Measurements from ENCODE around the gene KDM6A. TPM values are rescaled to one million over a fixed set of nuclear protein-coding genes. Genes with fewer than 3 reads are reported as not detected.

KDM6A gene
- total and polyA plus RNA-seq, 2 of the 13 experiments (the other 11 are each of a cell fraction or from before 2014, with no cell fraction given), result 16.7 to 18.2 TPM

DNA sequence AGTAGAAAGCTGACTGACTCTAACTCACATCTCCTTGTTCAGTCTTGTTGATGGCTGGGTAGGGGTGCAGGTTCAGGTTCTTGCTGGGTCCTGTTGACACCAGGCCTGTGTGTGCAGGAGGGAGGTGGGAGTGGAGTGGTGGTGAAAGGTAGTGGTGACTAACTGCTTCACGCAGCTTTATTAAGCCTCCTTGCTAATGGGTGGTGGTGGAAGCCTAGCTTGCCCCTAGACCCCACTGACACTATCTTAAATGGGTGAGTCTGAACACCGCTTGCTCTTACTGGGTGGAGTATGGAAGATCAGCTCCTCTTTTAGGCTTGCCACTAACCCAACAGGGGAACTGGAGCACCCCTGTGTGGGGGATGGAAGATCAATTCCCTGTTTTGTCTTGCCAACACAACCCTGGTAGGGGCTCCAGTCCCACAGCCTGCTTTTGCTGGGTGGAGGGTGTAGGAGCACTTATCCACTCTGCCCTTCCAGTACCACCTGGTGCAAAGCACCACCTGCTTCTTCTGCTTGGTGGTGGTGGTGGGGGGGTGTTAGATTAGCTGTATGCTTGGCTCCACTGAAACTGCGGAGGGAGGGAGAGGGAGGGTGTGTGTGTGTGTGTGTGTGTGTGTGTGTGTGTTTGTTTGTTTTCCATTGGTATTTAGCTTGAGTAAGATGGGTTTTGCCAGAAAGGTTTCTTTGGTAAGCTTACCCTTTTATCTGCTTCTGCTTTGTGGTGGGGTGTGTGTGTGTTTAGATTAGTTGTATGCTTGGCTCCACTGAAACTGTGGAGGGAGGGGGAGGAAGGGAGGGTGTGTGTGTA lies 25.6 kb downstream of the KDM6A start:
- H4K20me1 ChIP-seq (ENCODE audit: insufficient read depth, low read length), result peaks cover 23% of the 10 kb centered on the region; the same call in 1 of the 2 replicates
- TF ChIP-seq, protein P1, sequence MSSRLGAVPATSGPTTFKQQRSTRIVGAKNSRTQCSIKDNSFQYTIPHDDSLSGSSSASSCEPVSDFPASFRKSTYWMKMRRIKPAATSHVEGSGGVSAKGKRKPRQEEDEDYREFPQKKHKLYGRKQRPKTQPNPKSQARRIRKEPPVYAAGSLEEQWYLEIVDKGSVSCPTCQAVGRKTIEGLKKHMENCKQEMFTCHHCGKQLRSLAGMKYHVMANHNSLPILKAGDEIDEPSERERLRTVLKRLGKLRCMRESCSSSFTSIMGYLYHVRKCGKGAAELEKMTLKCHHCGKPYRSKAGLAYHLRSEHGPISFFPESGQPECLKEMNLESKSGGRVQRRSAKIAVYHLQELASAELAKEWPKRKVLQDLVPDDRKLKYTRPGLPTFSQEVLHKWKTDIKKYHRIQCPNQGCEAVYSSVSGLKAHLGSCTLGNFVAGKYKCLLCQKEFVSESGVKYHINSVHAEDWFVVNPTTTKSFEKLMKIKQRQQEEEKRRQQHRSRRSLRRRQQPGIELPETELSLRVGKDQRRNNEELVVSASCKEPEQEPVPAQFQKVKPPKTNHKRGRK (CRISPR knock-in tag; IDR thresholded peaks at IDR 0.05), result no peak
- TF ChIP-seq ZNF124 (CRISPR knock-in tag; IDR thresholded peaks at IDR 0.05) (no peak), ZNF878 (CRISPR knock-in tag; IDR thresholded peaks at IDR 0.05) (no peak), AGO1 (IDR thresholded peaks at IDR 0.05; ENCODE audit: low read depth, low read length, poor library complexity, severe bottlenecking) (no peak), SYNCRIP (IDR thresholded peaks at IDR 0.05; ENCODE audit: insufficient read depth, low read depth, low read length) (no peak), GZF1 (CRISPR knock-in tag; IDR thresholded peaks at IDR 0.05) (no peak), SP5 (CRISPR knock-in tag; IDR thresholded peaks at IDR 0.05; ENCODE audit: borderline replicate concordance, low read depth) (no peak)
- TF ChIP-seq, protein P2, sequence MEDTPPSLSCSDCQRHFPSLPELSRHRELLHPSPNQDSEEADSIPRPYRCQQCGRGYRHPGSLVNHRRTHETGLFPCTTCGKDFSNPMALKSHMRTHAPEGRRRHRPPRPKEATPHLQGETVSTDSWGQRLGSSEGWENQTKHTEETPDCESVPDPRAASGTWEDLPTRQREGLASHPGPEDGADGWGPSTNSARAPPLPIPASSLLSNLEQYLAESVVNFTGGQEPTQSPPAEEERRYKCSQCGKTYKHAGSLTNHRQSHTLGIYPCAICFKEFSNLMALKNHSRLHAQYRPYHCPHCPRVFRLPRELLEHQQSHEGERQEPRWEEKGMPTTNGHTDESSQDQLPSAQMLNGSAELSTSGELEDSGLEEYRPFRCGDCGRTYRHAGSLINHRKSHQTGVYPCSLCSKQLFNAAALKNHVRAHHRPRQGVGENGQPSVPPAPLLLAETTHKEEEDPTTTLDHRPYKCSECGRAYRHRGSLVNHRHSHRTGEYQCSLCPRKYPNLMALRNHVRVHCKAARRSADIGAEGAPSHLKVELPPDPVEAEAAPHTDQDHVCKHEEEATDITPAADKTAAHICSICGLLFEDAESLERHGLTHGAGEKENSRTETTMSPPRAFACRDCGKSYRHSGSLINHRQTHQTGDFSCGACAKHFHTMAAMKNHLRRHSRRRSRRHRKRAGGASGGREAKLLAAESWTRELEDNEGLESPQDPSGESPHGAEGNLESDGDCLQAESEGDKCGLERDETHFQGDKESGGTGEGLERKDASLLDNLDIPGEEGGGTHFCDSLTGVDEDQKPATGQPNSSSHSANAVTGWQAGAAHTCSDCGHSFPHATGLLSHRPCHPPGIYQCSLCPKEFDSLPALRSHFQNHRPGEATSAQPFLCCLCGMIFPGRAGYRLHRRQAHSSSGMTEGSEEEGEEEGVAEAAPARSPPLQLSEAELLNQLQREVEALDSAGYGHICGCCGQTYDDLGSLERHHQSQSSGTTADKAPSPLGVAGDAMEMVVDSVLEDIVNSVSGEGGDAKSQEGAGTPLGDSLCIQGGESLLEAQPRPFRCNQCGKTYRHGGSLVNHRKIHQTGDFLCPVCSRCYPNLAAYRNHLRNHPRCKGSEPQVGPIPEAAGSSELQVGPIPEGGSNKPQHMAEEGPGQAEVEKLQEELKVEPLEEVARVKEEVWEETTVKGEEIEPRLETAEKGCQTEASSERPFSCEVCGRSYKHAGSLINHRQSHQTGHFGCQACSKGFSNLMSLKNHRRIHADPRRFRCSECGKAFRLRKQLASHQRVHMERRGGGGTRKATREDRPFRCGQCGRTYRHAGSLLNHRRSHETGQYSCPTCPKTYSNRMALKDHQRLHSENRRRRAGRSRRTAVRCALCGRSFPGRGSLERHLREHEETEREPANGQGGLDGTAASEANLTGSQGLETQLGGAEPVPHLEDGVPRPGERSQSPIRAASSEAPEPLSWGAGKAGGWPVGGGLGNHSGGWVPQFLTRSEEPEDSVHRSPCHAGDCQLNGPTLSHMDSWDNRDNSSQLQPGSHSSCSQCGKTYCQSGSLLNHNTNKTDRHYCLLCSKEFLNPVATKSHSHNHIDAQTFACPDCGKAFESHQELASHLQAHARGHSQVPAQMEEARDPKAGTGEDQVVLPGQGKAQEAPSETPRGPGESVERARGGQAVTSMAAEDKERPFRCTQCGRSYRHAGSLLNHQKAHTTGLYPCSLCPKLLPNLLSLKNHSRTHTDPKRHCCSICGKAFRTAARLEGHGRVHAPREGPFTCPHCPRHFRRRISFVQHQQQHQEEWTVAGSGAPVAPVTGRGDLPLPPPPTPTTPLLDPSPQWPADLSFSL (CRISPR knock-in tag; IDR thresholded peaks at IDR 0.05), result peak; percentile 79

More for the DNA sequence above, 25.6 kb downstream of the KDM6A start:
- FAIRE-seq, result no peak
- ChIA-PET CTCF (ENCODE audit: low intra/inter-chr PET ratio, low total read pairs) (no interaction called here), POLR2A (interaction anchor here (1.0 to 1.6 kb wide), 2 partner anchors 16 to 26 kb away, joined by 3 to 6 read pairs; partner anchors contain the start of gene KDM6A)
- peak; percentile 59; the same call in 2 of the 3 replicates for ATAC-seq
- no peak overlapping the region for H3K4me2 ChIP-seq (ENCODE audit: low read depth, low read length)
- 50% methylated on average over 1 of the region's 3 CpGs for WGBS (ENCODE audit: low lambda C conversion rate)
- H3K9me3 ChIP-seq (ENCODE audit: low read length), result no peaks in the 10 kb centered on the region
- peaks cover 34% of the 10 kb centered on the region for H3K4me1 ChIP-seq (ENCODE audit: insufficient read depth, low read length)
- no peak overlapping the region for H3K27ac ChIP-seq (ENCODE audit: extremely low read length, insufficient read depth, low read length)
- intact Hi-C loops (cut with micrococcal nuclease; ENCODE audit: unreplicated experiment), result no loop called here
- no peak overlapping the region for H3K9ac ChIP-seq (ENCODE audit: insufficient read depth, low read depth, low read length)
- BruUV-seq (replicated peaks), result no TSS peak
- no peak overlapping the region for H3K4me3 ChIP-seq (replicated peaks in 1 of 3; ENCODE audit: insufficient read depth in 1 of 3, low read depth in 2 of 3, low read length in 3 of 3)
- no peaks in the 10 kb centered on the region for H3K27me3 ChIP-seq (ENCODE audit: control insufficient read depth in 1 of 2, insufficient read depth in 2 of 2, low read length in 2 of 2)
- in situ Hi-C loops (cut with HindIII; ENCODE audit: extremely low pct_ligation_motif_present, low pct_unique_long_range_greater_than_20kb), result no loop called here
- H3K36me3 ChIP-seq (replicated peaks in 1 of 2; ENCODE audit: control insufficient read depth in 1 of 2, insufficient read depth in 2 of 2, low read length in 2 of 2), result no peaks in the 10 kb centered on the region
- H3K79me2 ChIP-seq (ENCODE audit: insufficient read depth, low read length), result peaks cover 84% of the 10 kb centered on the region
- DNase-seq (ENCODE audit: low spot score), result peak; percentile 20
- H2AFZ ChIP-seq (ENCODE audit: low read length), result no peak overlapping the region
